Measurements from ENCODE around the gene MYO19. TPM values are rescaled to one million over a fixed set of nuclear protein-coding genes. Genes with fewer than 3 reads are reported as not detected.
A peak's percentile ranks its signal among the peaks of the same experiment; 100 is the strongest.
"Not testable (repeated sequence)": the region's sequence is repeated elsewhere in the genome, so short reads cannot be mapped to it uniquely, and the experiment has no call there.

The MYO19 gene
- total RNA-seq, 1 donor from 2014 or later, result 46.2 TPM

GRCh38 chr17:36498560-36499300 lies 35.9 kb downstream of the MYO19 start:
- DNase-seq (ENCODE audit: low spot score), result no peak

- DNase-seq (ENCODE audit: low spot score), result no peak
These were observed 36.5 kb downstream of the MYO19 start for GRCh38 chr17:36498155-36498554.

- DNase-seq (ENCODE audit: low spot score), result no peak
These were observed 38.5 kb downstream of the MYO19 start for GRCh38 chr17:36496018-36496789.

GRCh38 chr17:36495076-36495578 lies 39.5 kb downstream of the MYO19 start:
- no peak for DNase-seq (ENCODE audit: low spot score)

GRCh38 chr17:36494674-36495073 lies 40.0 kb downstream of the MYO19 start:
- DNase-seq (ENCODE audit: low spot score), result no peak

GRCh38 chr17:36493956-36494355 lies 40.7 kb downstream of the MYO19 start:
- no peak for DNase-seq (ENCODE audit: low spot score)

GRCh38 chr17:36486204-36487194 lies 48.2 kb downstream of the MYO19 start, which contains the start of gene ZNHIT3:
Gene ZNHIT3, plus strand, starts transcription at chr17:36486681. Its CDS starts 19 bp downstream, at chr17:36486700.
- DNase-seq (ENCODE audit: low spot score), result peak; percentile 94

- DNase-seq (ENCODE audit: low spot score), result no peak
These were observed 48.9 kb downstream of the MYO19 start for GRCh38 chr17:36485805-36486203.

- DNase-seq (ENCODE audit: low spot score), result no peak
These were observed 49.6 kb downstream of the MYO19 start for GRCh38 chr17:36485027-36485426.

GRCh38 chr17:36484021-36484420 lies 50.6 kb downstream of the MYO19 start:
- DNase-seq (ENCODE audit: low spot score), result not testable (repeated sequence)

- DNase-seq (ENCODE audit: low spot score), result peak; percentile 83
These were observed 51.8 kb downstream of the MYO19 start for GRCh38 chr17:36482611-36483504.

- no peak for DNase-seq (ENCODE audit: low spot score)
These were observed 52.8 kb downstream of the MYO19 start for GRCh38 chr17:36481829-36482228.

- DNase-seq (ENCODE audit: low spot score), result no peak
These were observed 59.2 kb downstream of the MYO19 start for GRCh38 chr17:36475346-36475970.

- DNase-seq (ENCODE audit: low spot score), result no peak
These were observed 60.1 kb downstream of the MYO19 start for GRCh38 chr17:36474571-36474970.

GRCh38 chr17:36470499-36470898 lies 64.2 kb downstream of the MYO19 start:
- DNase-seq (ENCODE audit: low spot score), result no peak

- DNase-seq (ENCODE audit: low spot score), result no peak
These were observed 64.9 kb downstream of the MYO19 start for GRCh38 chr17:36469733-36470132.

- no peak for DNase-seq (ENCODE audit: low spot score)
These were observed 65.6 kb downstream of the MYO19 start for GRCh38 chr17:36468903-36469635.

- DNase-seq (ENCODE audit: low spot score), result no peak
These were observed 69.9 kb downstream of the MYO19 start for GRCh38 chr17:36464765-36465088.
